Neural progenitor cell (in vitro differentiated cells): ENCODE measurements around the gene UTP15.

Source experiments
- CTCF ChIP-seq: fragments of 200-600 bp; sonication (generic); IDR thresholded peaks from 2 replicates; pipeline ENCODE4 v1.5.1; 2017; ENCODE audit warnings: antibody characterized with exemption, mild to moderate bottlenecking
- EZH2 ChIP-seq: fragments of 200-600 bp; sonication (generic); IDR thresholded peaks from 2 replicates; pipeline ENCODE4 v1.6.1; 2017; ENCODE audit warnings: antibody characterized with exemption, mild to moderate bottlenecking, moderate library complexity

- TF ChIP-seq CTCF (no peak), EZH2 (no peak)
Observed at GRCh38 chr5:73525606-73526203, 39.8 kb upstream of the UTP15 start.
